GM21423 (cell line): Measurements from ENCODE around the gene PRKAG1.
A peak's percentile ranks its signal among the peaks of the same experiment; 100 is the strongest.
"Not testable (repeated sequence)": the region's sequence is repeated elsewhere in the genome, so short reads cannot be mapped to it uniquely, and the experiment has no call there.

Source experiments
- ATAC-seq: cut with Tn5 transposase; IDR thresholded peaks from one replicate; pipeline ENCODE4 v1.9.1; 2021; ENCODE audit warnings: mild to moderate bottlenecking, moderate library complexity; ENCODE audit not compliant: unreplicated experiment

Gene PRKAG1

GRCh38 chr12:49018261-49019119 is at the start of gene PRKAG1:
Gene PRKAG1 (minus strand): TSS chr12:49018776. CDS start chr12:49018740, 36 bp downstream.
- peak; percentile 89 for ATAC-seq

DNA sequence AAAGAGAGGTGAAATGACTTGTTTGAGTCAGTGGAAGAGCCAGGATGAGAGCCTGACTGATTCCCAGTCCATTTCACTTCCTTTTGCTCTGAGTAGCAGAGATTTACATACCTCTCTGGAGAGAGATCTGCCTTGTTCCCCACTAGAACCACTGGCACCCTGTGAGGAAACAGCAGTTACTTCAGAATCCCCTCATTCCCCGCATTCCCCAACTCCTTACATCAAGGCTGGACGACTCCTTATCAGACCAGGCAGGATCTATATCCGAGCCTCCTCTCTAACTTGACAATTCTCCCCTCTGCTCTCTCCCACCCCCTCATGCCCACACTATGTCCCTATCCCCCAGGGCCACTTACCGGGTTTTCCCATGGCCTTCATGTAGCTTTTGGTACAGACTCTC is 47.5 kb upstream of the PRKAG1 start:
- ATAC-seq, result no peak

DNA sequence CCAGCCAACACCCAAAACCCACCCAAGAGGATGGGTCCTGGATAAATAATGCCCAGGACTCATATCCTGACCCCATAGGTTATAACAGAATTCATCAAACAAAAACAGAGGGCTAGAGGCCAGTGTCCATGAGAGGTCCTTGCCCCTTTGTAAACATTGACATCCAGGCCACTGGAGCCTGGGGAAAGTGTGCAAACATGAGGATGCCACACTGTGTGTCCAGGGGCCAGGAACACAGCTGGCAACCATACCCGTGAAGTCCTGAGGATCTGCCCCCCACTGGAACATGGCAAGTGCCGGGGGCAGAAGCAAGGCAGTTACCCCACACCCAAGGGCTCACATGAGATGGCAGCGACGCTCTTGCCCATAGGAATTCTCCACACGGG is 46.2 kb upstream of the PRKAG1 start:
- no peak for ATAC-seq

DNA sequence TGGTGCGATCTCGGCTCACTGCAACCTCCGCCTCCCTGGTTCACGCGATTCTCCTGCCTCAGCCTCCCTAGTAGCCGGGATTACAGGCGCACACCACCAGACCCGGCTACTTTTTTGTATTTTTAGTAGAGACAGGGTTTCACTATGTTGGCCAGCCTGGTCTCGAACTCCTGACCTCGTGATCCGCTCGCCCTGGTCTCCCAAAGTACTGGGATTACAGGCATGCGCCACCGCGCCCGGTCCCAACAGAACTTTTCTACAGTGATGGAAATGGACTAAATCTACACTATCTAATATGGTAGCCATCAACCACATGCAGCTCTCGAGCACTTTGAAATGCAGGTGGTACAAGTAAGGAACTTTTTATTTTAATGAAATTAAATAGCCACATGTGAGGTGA is 43.3 kb upstream of the PRKAG1 start:
- ATAC-seq, result not testable (repeated sequence)

GRCh38 chr12:49061157-49061650 is 42.6 kb upstream of the PRKAG1 start:
- no peak for ATAC-seq

GRCh38 chr12:49060237-49061156 is 41.9 kb upstream of the PRKAG1 start, which contains the start of gene KMT2D:
Gene KMT2D (minus strand): TSS chr12:49060794. CDS start chr12:49055324, 5,470 bp downstream.
- peak; percentile 57 for ATAC-seq

DNA sequence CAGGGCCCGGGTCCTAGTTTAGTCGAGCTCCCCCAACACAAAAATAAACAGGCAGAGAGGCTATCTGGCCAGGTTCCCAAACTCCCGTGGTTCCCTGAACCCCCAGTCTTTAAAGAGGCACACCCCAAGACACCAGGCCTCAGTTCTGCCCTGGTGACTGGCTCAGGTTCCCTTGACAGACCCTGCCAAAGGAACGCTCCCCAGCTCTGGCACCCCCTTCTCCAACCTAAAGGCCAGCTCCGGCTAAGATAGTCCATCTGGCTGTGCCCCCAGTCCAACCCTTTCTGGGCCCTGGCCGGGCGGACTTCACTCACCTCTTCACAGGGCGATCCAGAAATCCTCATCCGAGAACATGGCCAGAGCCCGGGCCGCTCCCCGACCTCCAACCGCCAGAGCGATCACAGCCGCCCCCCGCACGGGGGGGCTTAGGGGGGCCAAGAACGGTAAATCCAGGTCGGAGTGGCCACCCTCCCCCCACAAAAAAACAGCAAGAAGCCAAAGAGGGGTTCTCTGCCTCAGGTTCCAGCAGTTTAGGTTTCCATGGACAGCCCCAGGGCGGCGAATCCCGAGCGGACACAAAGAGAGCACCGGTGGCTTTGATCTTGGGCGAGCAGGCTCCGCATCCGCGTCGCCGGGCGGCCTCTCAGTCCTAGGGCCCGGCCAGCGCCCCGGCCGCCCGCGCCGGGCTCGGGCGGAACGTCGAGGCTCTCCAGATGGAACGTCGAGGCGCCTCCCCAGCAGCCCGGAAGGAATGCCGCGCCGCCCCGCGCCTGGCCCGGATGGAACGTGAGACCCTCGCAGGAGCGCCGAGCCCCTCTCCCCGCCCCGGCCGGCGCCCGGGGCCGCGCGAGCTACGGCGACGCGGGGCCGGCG is 41.0 kb upstream of the PRKAG1 start:
- ATAC-seq, result peak; percentile 9

- ATAC-seq, result no peak
Observed at GRCh38 chr12:49059045-49059298, 40.4 kb upstream of the PRKAG1 start.

- no peak for ATAC-seq
Observed at GRCh38 chr12:49058366-49059044, 39.9 kb upstream of the PRKAG1 start.

DNA sequence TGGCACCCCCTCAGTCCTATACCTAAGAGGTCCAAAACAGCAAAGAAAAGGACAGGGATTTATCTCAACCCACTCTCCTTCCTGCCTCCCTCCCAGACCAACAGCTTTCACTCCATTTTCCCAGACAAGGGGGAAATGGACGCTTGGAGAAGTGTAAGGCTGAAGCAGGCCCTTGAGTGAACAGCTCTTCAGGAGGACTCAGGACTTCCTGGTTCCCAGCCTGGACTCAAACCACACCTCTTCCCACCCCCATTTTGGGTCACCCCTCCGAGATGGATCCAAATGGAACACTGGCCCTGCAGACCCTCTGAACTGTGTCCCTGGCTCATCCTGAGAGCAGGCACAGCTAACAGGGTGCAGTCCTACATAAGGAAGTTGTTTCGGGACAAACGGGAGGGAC is 39.3 kb upstream of the PRKAG1 start:
- ATAC-seq, result no peak

GRCh38 chr12:49055978-49056754 is 37.6 kb upstream of the PRKAG1 start:
- ATAC-seq, result peak; percentile 52

DNA sequence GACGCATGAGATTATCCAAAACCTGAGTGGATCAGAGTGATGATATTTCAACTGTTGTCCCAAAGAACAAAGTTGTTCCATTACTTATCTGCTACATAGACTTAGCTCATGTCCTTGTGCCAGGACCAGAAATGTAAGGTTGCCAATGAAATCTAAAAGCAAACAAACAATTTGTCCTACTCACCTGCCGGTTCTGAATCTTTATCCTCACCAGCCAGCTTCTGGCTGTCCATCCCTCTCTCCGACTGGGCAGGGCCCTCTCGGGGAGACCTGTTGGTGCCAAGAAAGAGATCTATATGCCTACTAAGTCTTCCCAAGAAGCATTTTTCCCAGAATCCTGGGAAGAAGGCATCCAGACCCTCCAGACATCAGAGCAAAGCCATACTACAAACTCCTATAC is 36.5 kb upstream of the PRKAG1 start:
- no peak for ATAC-seq

- ATAC-seq, result no peak
Observed at GRCh38 chr12:49054524-49054923, 35.9 kb upstream of the PRKAG1 start.

DNA sequence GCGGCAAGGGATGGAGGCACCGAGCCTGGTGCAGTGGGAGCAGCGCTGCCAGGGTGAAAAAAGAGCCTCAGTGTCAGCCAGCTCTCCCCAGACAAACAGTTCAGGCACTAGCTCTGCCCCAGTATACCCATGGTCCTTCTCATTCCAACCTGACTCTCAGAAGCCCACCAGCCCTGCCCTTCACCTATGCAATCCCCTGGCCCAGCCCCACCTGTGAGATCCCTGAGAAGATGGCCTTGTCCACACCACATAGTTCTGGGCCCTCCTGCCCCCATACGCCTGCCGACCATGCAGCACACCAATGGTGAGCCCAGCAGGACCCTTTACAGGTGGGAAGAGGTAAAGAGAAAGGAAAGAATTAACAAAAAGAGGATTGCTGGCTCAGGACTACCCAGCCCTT is 35.5 kb upstream of the PRKAG1 start:
- no peak for ATAC-seq

DNA sequence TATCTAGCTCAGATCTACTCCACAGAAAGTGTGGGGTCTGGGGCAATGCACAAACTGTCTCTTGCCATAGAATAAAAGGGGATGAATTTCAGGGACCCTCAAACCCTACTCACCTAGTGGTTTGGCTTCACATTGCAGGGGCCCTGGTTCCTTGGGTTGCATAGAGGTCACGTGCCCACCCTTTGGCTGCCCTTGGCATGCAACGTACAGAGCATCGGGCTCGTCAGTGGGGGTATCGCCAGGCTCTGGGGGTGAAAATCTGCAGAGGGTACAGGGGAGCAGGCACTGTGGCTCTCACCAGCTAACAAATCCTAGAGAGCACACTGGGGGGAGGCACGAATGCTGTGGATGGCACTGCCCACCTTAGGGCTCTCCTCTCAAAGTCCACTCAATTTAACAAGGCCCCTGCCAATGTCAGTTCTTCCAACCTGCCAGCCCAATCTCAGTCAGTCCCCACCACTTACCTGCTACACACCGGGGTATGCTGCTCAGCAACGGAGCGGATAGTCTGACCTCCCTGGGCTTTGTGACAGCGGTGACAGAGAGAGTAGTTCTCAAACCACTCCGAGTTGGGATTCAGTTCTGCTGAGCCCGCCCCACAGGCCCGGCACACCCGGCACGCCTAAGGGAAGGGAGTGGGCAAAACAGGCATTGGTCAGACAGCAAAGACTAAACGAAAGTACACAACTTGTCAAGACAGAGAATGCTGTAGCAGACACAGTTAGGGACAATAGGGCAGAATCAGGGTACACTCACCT is 34.1 kb upstream of the PRKAG1 start:
- ATAC-seq, result no peak

- ATAC-seq, result no peak
Observed at GRCh38 chr12:49051777-49052438, 33.3 kb upstream of the PRKAG1 start.

- ATAC-seq, result no peak
Observed at GRCh38 chr12:49051373-49051764, 32.8 kb upstream of the PRKAG1 start.
